H1 (cell line): Measurements from ENCODE around the gene RSPH9. TPM values are rescaled to one million over a fixed set of nuclear protein-coding genes. Genes with fewer than 3 reads are reported as not detected.

ENCODE experiments used
- CTCF ChIA-PET: fragments of 300-600 bp; sonication (Branson Sonifier 250); formaldehyde crosslinking; loops from one replicate; lab custom pipeline; 2021; ENCODE audit not compliant: partially characterized antibody; lab: Charles Lee
- POLR2A ChIA-PET: fragments of 300-600 bp; sonication (Branson Sonifier 250); formaldehyde crosslinking; loops from one replicate; lab custom pipeline; 2021; ENCODE audit warnings: inconsistent platforms; ENCODE audit not compliant: partially characterized antibody; lab: Charles Lee
- DNase-seq, 2 experiments: peaks; one replicate each; pipeline versions ENCODE4 v3.0.0 to v3.0.0-alpha.2; 2010 to 2022; ENCODE audit warnings: low spot score in 2 of 2, low read depth in 1 of 2, mixed read lengths in 1 of 2
- FAIRE-seq: peaks from 2 replicates; lab custom pipeline; 2011; peaks lifted over from hg19 to GRCh38; lab: Jason Lieb, UNC
- H2AFZ ChIP-seq: 2 replicates; pipeline ENCODE4 v1.8.1; 2012; ENCODE audit warnings: low read length, inconsistent platforms
- H2AK5ac ChIP-seq: 2 replicates; pipeline ENCODE4 v1.6.1; 2013; ENCODE audit warnings: low read depth, low read length
- H2BK120ac ChIP-seq: replicated peaks from 2 replicates; pipeline ENCODE3; 2013; ENCODE audit warnings: low read depth, low read length, inconsistent platforms
- H2BK12ac ChIP-seq: 2 replicates; pipeline ENCODE4 v1.6.1; 2013; ENCODE audit warnings: low read depth, low read length
- H2BK15ac ChIP-seq: 2 replicates; pipeline ENCODE4 v1.6.1; 2013; ENCODE audit warnings: low read length
- H2BK20ac ChIP-seq: 2 replicates; pipeline ENCODE4 v1.6.1; 2013; ENCODE audit warnings: low read length
- H2BK5ac ChIP-seq: 2 replicates; pipeline ENCODE4 v1.6.1; 2013; ENCODE audit warnings: low read depth, low read length
- H3K14ac ChIP-seq: 2 replicates; pipeline ENCODE4 v1.6.1; 2013; ENCODE audit warnings: inconsistent platforms; ENCODE audit not compliant: insufficient read length
- H3K18ac ChIP-seq: 2 replicates; pipeline ENCODE4 v1.6.1; 2013; ENCODE audit warnings: low read length; ENCODE audit errors: extremely low read depth
- H3K23ac ChIP-seq: 2 replicates; pipeline ENCODE4 v1.6.1; 2013; ENCODE audit warnings: inconsistent platforms; ENCODE audit not compliant: insufficient read length
- H3K23me2 ChIP-seq: 2 replicates; pipeline ENCODE4 v1.6.1; 2013; ENCODE audit warnings: low read depth, low read length
- H3K27ac ChIP-seq: 2 replicates; pipeline ENCODE4 v1.6.1; 2011; ENCODE audit warnings: low read depth, low read length, inconsistent platforms
- H3K27me3 ChIP-seq, 4 experiments: replicated peaks in 1 of 4; 1 replicate in 1 of 4; 2 replicates in 3 of 4; pipeline versions ENCODE4 v1.6.1 to v1.8.1; 2011 to 2013; ENCODE audit warnings: low read length in 3 of 4, mild to moderate bottlenecking in 3 of 4, inconsistent platforms in 2 of 4, mixed read lengths in 2 of 4, moderate library complexity in 1 of 4; ENCODE audit not compliant: control insufficient read depth in 3 of 4, insufficient read depth in 3 of 4; ENCODE audit errors: extremely low read depth in 1 of 4
- H3K36me3 ChIP-seq, 4 experiments: 2 replicates each; pipeline versions ENCODE4 v1.6.1 to v1.8.1; 2011 to 2013; ENCODE audit warnings: mild to moderate bottlenecking in 4 of 4, low read length in 3 of 4, moderate library complexity in 2 of 4, control low read depth in 1 of 4, inconsistent platforms in 1 of 4; ENCODE audit not compliant: insufficient read depth in 4 of 4, control insufficient read depth in 2 of 4
- H3K4ac ChIP-seq: replicated peaks from 2 replicates; pipeline ENCODE3; 2013; ENCODE audit warnings: low read length, low read depth, mixed read lengths, inconsistent platforms; ENCODE audit not compliant: insufficient read length
- H3K4me1 ChIP-seq, 4 experiments: replicated peaks in 1 of 4; 1 replicate in 1 of 4; 2 replicates in 3 of 4; pipeline versions ENCODE4 v1.6.1 to v1.8.1; 2011 to 2013; ENCODE audit warnings: low read length in 3 of 4, inconsistent platforms in 2 of 4, mixed read lengths in 1 of 4; ENCODE audit not compliant: insufficient read depth in 4 of 4, control insufficient read depth in 3 of 4
- H3K4me2 ChIP-seq, 2 experiments: 2 replicates each; pipeline versions ENCODE4 v1.6.1 to v1.8.1; 2011 to 2013; ENCODE audit warnings: low read depth in 2 of 2, low read length in 2 of 2, control low read depth in 1 of 2, inconsistent platforms in 1 of 2, mild to moderate bottlenecking in 1 of 2; ENCODE audit not compliant: insufficient read depth in 1 of 2
- H3K4me3 ChIP-seq, 4 experiments: fragments of 200-600, 300-600 bp in 1 of 4; sonication (generic), shearing (Covaris generic), sonication (Bioruptor Twin) in 1 of 4; 2 replicates each; pipeline versions ENCODE4 v1.5.1 to v1.8.1; 2011 to 2016; ENCODE audit warnings: low read length in 4 of 4, low read depth in 3 of 4, control low read depth in 2 of 4, inconsistent platforms in 2 of 4, mild to moderate bottlenecking in 2 of 4, mixed read lengths in 1 of 4, moderate library complexity in 1 of 4; ENCODE audit not compliant: insufficient read depth in 2 of 4; ENCODE audit errors: extremely low read depth in 1 of 4
- H3K56ac ChIP-seq: replicated peaks from 2 replicates; pipeline ENCODE3; 2013; ENCODE audit warnings: low read depth, mild to moderate bottlenecking, mixed read lengths, low read length, inconsistent platforms; ENCODE audit not compliant: insufficient read length
- H3K79me1 ChIP-seq: 2 replicates; pipeline ENCODE4 v1.6.1; 2013; ENCODE audit warnings: low read depth, low read length, control low read depth
- H3K79me2 ChIP-seq, 2 experiments: 2 replicates each; pipeline versions ENCODE4 v1.6.1 to v1.8.1; 2012 to 2013; ENCODE audit warnings: low read length in 2 of 2, mild to moderate bottlenecking in 2 of 2, inconsistent platforms in 1 of 2; ENCODE audit not compliant: insufficient read depth in 2 of 2, control insufficient read depth in 1 of 2
- H3K9ac ChIP-seq, 4 experiments: replicated peaks in 1 of 4; 1 replicate in 1 of 4; 2 replicates in 3 of 4; pipeline versions ENCODE4 v1.6.1 to v1.8.1; 2011 to 2013; ENCODE audit warnings: low read depth in 3 of 4, low read length in 3 of 4, control low read depth in 2 of 4, mild to moderate bottlenecking in 2 of 4, moderate library complexity in 2 of 4, inconsistent platforms in 1 of 4; ENCODE audit errors: extremely low read depth in 1 of 4
- H3K9me3 ChIP-seq, 2 experiments: 2 replicates each; pipeline versions ENCODE4 v1.6.1 to v1.8.1; 2012 to 2013; ENCODE audit warnings: mild to moderate bottlenecking in 2 of 2, moderate library complexity in 2 of 2, control low read depth in 1 of 2, inconsistent platforms in 1 of 2, low read depth in 1 of 2, low read length in 1 of 2, mixed read lengths in 1 of 2; ENCODE audit not compliant: insufficient read depth in 2 of 2
- H4K20me1 ChIP-seq, 2 experiments: replicated peaks in 1 of 2; 2 replicates each; pipeline versions ENCODE3 to v1.8.1; 2011 to 2013; ENCODE audit warnings: inconsistent platforms in 2 of 2, low read length in 2 of 2, mild to moderate bottlenecking in 1 of 2; ENCODE audit not compliant: insufficient read depth in 2 of 2, control insufficient read depth in 1 of 2
- H4K5ac ChIP-seq: 2 replicates; pipeline ENCODE4 v1.6.1; 2013; ENCODE audit warnings: low read length, low read depth, mixed read lengths, inconsistent platforms; ENCODE audit not compliant: insufficient read length
- H4K8ac ChIP-seq: 2 replicates; pipeline ENCODE4 v1.8.0; 2013; ENCODE audit warnings: mild to moderate bottlenecking, moderate library complexity, low read length, inconsistent platforms; ENCODE audit not compliant: insufficient read depth; ENCODE audit errors: extremely low read depth
- H4K91ac ChIP-seq: replicated peaks from 2 replicates; pipeline ENCODE3; 2013; ENCODE audit warnings: low read length, mixed read lengths, inconsistent platforms; ENCODE audit not compliant: insufficient read length
- BCL11A ChIP-seq, 2 experiments: IDR thresholded peaks; one replicate each; pipeline ENCODE4 v1.6.1; 2011; ENCODE audit warnings: low read depth in 2 of 2, low read length in 2 of 2, mild to moderate bottlenecking in 2 of 2
- CEBPB ChIP-seq: IDR thresholded peaks from 2 replicates; pipeline ENCODE4 v1.6.1; 2012; ENCODE audit warnings: low read depth, low read length
- CHD1 ChIP-seq: IDR thresholded peaks from 2 replicates; pipeline ENCODE4 v1.6.1; 2012; ENCODE audit warnings: low read depth, low read length, improper control_type of control experiment
- CREB1 ChIP-seq: IDR thresholded peaks from 2 replicates; pipeline ENCODE4 v1.6.1; 2012; ENCODE audit warnings: inconsistent platforms
- CTCF ChIP-seq, 3 experiments: IDR thresholded peaks; 1 replicate in 2 of 3; 2 replicates in 1 of 3; pipeline versions ENCODE4 v1.5.1 to v1.6.1; 2011; ENCODE audit warnings: low read length in 3 of 3, mild to moderate bottlenecking in 3 of 3, inconsistent platforms in 2 of 3, low read depth in 1 of 3, moderate library complexity in 1 of 3; ENCODE audit not compliant: insufficient read depth in 1 of 3; ENCODE audit errors: control extremely low read depth in 1 of 3
- EGR1 ChIP-seq: IDR thresholded peaks from 2 replicates; pipeline ENCODE4 v1.6.1; 2011; ENCODE audit warnings: low read depth, low read length, borderline replicate concordance
- KDM1A ChIP-seq: fragments of 200-600, 300-600 bp; sonication (generic); IDR thresholded peaks from 2 replicates; pipeline ENCODE4 v1.7.1; 2016; ENCODE audit warnings: mild to moderate bottlenecking, low read length, borderline replicate concordance
- MAX ChIP-seq: IDR thresholded peaks from 2 replicates; pipeline ENCODE4 v1.6.1; 2012; ENCODE audit warnings: inconsistent platforms
- POLR2AphosphoS5 ChIP-seq: IDR thresholded peaks from 2 replicates; pipeline ENCODE4 v1.6.1; 2011; ENCODE audit warnings: low read depth, low read length
- POU5F1 ChIP-seq: IDR thresholded peaks from 2 replicates; pipeline ENCODE4 v1.6.1; 2011; ENCODE audit warnings: low read depth, mild to moderate bottlenecking, low read length, moderate library complexity
- RFX5 ChIP-seq: IDR thresholded peaks from 2 replicates; pipeline ENCODE4 v1.6.1; 2011; ENCODE audit warnings: low read depth, low read length, improper control_type of control experiment, borderline replicate concordance
- TBP ChIP-seq: IDR thresholded peaks from 2 replicates; pipeline ENCODE4 v1.6.1; 2011; ENCODE audit warnings: low read depth, low read length, improper control_type of control experiment
- TEAD4 ChIP-seq: IDR thresholded peaks from 2 replicates; pipeline ENCODE4 v1.6.1; 2012; ENCODE audit warnings: low read depth, low read length, inconsistent platforms, mixed read lengths
- whole genome bisulfite sequencing, 2 experiments: shearing (Covaris generic) in 1 of 2; methylation state at CpG; one replicate each; pipeline versions ENCODE4 v1.1.6 to v1.1.7; 2013 to 2015; ENCODE audit warnings: low lambda C conversion rate in 2 of 2, mixed read lengths in 2 of 2, inconsistent platforms in 1 of 2, low coverage in 1 of 2, missing lambda C conversion rate in 1 of 2; ENCODE audit not compliant: insufficient replicate concordance in 2 of 2, insufficient coverage in 1 of 2, insufficient read length in 1 of 2; ENCODE audit errors: extremely low coverage in 1 of 2, missing lambda C conversion rate in 1 of 2; 5-methylcytosine and 5-hydroxymethylcytosine counted together
- polyA plus RNA-seq, 7 experiments: library from polyadenylated mRNA; depleted of rRNA in 3 of 7; stranded (reverse) in 5 of 7; unstranded in 2 of 7; fragments of >200 nt in 5 of 7; fragments of 200-250 nt in 2 of 7; gene quantifications; 1 replicate in 5 of 7; 2 replicates in 1 of 7; 4 replicates in 1 of 7; pipeline versions ENCODE4 v1.2.1 to v1.2.3, GENCODE V29; 2011 to 2013; ENCODE audit warnings: missing spikeins in 2 of 7, mixed read lengths in 2 of 7
- total RNA-seq: library from RNA; stranded (reverse); fragmentation: NEBNext Ultra II Directional; extraction: Animal tissue kit (Norgen Biotek cat#: 25700); gene quantifications from 2 replicates; pipeline ENCODE4 v1.2.1, GENCODE V29; 2021

RSPH9 gene
- total and polyA plus RNA-seq, 2 of the 8 experiments (the other 6 are each of a cell fraction or from before 2014, with no cell fraction given) = 0.15 to 0.23 TPM

- no peak overlapping the region for H3K18ac ChIP-seq
- H3K4me3 ChIP-seq = no peak overlapping the region
- H2AFZ ChIP-seq = no peak overlapping the region
- no peak overlapping the region for H4K91ac ChIP-seq
- no peak overlapping the region for H3K9ac ChIP-seq
- no peak overlapping the region for H2BK120ac ChIP-seq
- WGBS, 2 experiments = 87% methylated on average over 1 of the region's 1 CpG; no CpG with 5 or more reads in 1 of the 2 experiments
- no peak overlapping the region for H4K5ac ChIP-seq
- H3K79me1 ChIP-seq = no peaks in the 10 kb centered on the region
- ChIA-PET POLR2A (interaction anchor here (0.9 to 3.5 kb wide), 9 partner anchors 9 to 59 kb away, joined by 3 to 10 read pairs (median 4); partner anchors contain the start of genes GTPBP2, POLH and XPO5), CTCF (interaction anchor here (0.6 to 3.6 kb wide), 23 partner anchors 9 to 474 kb away, joined by 3 to 23 read pairs (median 4); partner anchors contain the start of genes GTPBP2 and RSPH9)
- H3K23ac ChIP-seq = no peak overlapping the region
- H3K4me2 ChIP-seq = no peak overlapping the region
- H3K56ac ChIP-seq = no peak overlapping the region
- H2BK20ac ChIP-seq = no peak overlapping the region
- peaks cover 2 to 9% (median 6%) of the 10 kb centered on the region in 4 experiments; a peak in 7 of 8 replicates for H3K36me3 ChIP-seq
- no peak overlapping the region for H3K4ac ChIP-seq
- no peak overlapping the region for H3K27ac ChIP-seq
- no peaks in the 10 kb centered on the region for H3K27me3 ChIP-seq
- no peak for FAIRE-seq
- no peak overlapping the region for H2BK5ac ChIP-seq
- H3K9me3 ChIP-seq = no peaks in the 10 kb centered on the region
- no peaks in the 10 kb centered on the region for H3K4me1 ChIP-seq
- H2BK12ac ChIP-seq = no peak overlapping the region
- no peak overlapping the region for H2BK15ac ChIP-seq
- no peak overlapping the region for H4K8ac ChIP-seq
- no peaks in the 10 kb centered on the region for H3K23me2 ChIP-seq
- DNase-seq = no peak
- no peak overlapping the region for H3K14ac ChIP-seq
- no peak overlapping the region for H2AK5ac ChIP-seq
- peaks cover 0 to 1% of the 10 kb centered on the region in 2 experiments for H4K20me1 ChIP-seq
- H3K79me2 ChIP-seq = no peaks in the 10 kb centered on the region
- TF ChIP-seq CREB1 (no peak), TEAD4 (no peak), POLR2AphosphoS5 (no peak), TBP (no peak), RFX5 (no peak), KDM1A (no peak), POU5F1 (no peak), CEBPB (no peak), BCL11A (IDR thresholded peaks at IDR 0.05; ENCODE audit: low read depth in 2 of 2, low read length in 2 of 2) (no peak), MAX (no peak), CHD1 (no peak), CTCF (IDR thresholded peaks at IDR 0.05; ENCODE audit: control extremely low read depth in 1 of 3, insufficient read depth in 1 of 3, low read depth in 1 of 3, low read length in 3 of 3) (no peak), EGR1 (no peak)
Observed at GRCh38 chr6:43608807-43609206, 36.0 kb upstream of the RSPH9 start.
